Muscle of arm (tissue), 12 donors: ENCODE results near the gene KLK12. TPM values are rescaled to one million over a fixed set of nuclear protein-coding genes. Genes with fewer than 3 reads are reported as not detected.
"Not testable (repeated sequence)": the region's sequence is repeated elsewhere in the genome, so short reads cannot be mapped to it uniquely, and the experiment has no call there.

Experiments used
- DNase-seq: peaks from one replicate; pipeline ENCODE4 v3.0.0-alpha.2; 2013
- polyA plus RNA-seq, 12 donors: library from polyadenylated mRNA; unstranded; fragments of 120-200 nt; gene quantifications; one replicate each; pipeline ENCODE4 v1.2.1, GENCODE V29; 2013; ENCODE audit not compliant: insufficient read length in 12 of 12

The KLK12 gene
- polyA plus RNA-seq, 12 donors: not detected

DNA sequence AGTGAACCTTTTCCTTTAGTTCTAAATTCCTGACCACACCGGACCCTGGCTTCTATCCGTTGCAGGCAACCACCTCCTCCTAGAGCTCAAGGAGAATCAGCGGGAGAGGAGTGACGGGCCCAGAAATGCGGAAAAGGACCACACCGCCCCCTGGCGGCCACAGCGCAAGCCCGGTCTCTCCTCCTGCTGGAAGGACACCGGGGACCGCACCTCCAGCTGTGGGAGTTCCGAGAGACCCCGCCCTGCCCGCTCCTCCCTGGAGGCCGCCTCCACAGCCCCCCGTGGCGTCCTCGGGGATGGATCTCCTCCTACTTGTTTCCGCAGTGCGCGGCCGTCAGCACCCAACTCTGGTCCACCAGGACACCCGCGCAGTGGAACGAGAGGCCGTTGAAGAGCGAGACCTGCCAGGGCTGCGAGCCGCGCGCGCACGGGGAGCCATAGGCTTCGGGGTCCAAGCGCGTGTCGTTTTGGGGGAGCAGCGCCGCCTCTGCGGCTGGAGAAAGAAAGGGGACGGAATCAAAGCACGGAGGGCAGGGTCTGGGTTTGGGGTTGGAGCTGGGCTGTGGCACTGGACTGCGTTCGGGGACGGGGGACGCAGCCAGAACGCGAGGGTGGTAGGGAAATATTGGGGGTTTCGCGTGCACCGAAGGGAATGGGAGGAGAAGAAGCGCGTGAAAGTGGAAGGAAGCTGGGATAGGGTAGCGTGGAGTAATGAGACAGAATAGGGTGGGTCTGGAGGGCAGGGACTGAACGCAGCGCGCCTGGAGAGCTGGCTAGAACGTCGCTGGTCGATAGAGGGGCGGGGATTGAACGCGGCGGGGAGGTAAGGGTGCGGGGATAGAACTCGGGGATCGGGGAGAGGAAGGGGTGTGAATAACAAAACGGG lies 17.8 kb downstream of the KLK12 start:
- DNase-seq: no peak

DNA sequence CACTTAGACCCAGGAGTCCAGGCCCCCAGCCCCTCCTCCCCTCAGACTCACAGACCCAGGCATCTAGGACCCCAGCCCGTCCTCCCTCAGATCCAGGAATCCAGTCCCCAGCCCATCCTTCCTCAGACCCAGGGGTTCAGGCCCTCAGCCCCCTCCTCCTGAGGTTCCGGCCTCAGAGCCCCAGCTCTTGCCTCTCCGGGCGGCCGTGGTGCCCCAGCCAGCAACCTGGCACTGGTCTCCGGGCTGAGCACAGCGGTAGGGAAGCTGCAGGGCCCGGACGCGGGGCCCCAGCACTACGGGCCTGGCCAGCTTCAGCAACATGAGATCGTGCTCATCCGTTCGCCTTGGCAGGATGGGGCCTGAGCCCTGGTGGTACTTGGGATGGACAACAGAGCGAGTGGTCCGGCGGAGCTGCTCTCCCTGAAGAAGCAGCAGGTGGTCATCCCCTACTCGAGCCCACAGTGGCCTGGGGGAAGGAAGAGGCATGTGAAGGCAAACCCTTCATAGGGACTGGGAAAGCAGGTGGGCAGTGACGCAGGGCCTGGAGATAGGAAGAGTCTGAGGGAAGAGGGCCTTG lies 19.0 kb downstream of the KLK12 start:
- no peak for DNase-seq

DNA sequence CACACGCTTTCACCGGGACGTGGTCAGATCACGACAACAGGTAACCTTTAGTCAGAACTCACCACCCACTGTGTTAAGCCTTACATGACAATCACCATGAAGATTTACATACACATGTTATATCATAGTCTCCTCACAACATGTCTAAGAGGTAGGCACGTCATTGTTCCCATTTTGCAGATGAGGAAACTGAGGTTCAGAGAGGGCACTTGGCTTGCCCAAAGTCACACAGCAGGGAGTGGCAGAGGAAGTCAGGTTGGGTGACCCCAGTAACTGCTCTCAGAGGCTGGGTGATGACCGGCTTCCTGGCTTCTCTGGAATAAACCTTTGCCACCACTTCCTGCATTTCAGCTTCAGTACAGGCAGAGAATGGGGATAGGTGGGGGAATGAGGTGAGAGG lies 20.6 kb downstream of the KLK12 start:
- no peak for DNase-seq

DNA sequence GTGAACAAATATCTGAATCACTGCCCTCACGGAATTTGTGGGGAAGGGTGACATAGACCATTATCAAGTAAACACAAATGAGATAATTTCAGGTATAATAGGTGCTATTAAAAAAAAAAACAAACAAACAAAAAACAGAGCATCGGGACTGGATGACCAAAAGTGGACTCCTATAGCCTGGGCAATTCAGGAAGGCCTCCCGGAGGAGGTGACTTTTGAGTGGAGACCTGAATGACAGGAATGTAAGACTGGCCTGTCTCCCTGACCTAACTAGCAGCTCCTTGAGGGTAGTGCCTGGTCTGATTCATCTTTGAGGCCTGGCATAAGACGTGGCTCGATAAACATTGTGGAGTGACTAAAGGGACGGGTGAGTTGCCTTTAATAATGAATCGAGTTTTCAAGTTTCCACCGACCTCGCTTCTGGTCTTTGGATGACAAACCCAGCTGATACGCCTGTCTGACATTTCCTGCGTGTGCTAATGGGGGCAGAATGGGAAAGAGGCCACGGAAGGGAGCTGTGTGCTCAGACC lies 22.1 kb downstream of the KLK12 start:
- DNase-seq: no peak

- DNase-seq: no peak
Measured at GRCh38 chr19:51010066-51010795, 24.6 kb downstream of the KLK12 start.

GRCh38 chr19:51009061-51009891 lies 25.5 kb downstream of the KLK12 start:
- no peak for DNase-seq

DNA sequence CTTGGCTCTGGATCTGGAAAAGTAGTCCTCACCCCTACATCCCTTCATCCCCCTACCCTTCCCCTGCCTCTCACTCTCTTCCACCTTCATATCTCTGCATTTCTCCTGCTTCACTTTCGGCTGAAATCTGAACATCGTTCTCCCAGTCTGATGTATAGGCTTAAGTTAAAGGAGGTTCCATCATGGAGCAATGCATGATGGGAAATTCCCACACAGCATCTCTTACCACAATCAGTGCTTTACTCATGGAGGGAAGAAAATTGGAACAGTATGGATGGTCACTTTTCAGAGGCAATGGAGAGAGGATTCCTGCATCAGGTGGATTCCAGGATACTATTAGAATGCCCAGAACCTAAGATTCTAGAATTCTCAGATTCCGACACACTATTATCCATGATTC lies 27.3 kb downstream of the KLK12 start:
- no peak for DNase-seq

- no peak for DNase-seq
Measured at GRCh38 chr19:51006406-51006805, 28.4 kb downstream of the KLK12 start.

DNA sequence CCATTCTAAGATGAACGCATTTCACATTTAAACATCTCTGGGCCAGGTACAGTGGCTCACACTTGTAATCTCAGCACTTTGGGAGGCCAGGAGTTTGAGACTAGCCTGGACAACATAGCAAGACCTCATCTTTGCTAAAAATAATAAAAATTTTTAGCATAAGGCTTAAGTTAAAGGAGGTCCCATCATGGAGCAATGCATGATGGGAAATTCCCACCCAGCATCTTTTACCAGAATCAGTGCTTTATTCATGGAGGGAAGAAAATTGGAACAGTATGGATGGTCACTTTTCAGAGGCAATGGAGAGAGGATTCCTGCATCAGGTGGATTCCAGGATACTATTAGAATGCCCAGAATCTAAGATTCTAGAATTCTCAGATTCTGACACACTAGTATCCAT lies 29.6 kb downstream of the KLK12 start:
- DNase-seq: no peak

GRCh38 chr19:51003316-51003715 lies 31.5 kb downstream of the KLK12 start:
- DNase-seq: no peak

- no peak for DNase-seq
Measured at GRCh38 chr19:51002542-51003311, 32.1 kb downstream of the KLK12 start.

DNA sequence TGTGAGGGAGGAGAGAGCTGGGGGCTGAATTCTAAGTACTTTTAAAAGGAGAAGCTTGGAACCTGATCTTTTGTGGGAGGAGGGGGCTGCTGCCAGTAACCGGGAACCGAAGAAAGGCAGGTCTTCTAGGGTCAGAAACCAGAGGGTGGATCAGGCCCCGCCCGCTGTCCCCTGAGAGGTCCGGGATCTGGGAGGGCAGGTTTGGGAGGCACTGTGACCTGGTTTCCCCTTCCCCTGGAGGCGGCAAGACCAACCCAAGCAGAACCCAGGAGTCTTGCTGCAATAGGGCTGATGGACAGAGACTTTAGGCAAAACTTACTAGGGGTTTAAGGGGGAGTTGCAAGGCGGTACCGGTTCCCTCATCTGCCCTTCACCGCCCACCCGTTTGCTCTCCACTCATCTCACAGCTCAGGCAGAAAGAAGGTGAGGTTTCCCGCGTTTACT lies 32.7 kb downstream of the KLK12 start:
- no peak for DNase-seq

- DNase-seq: no peak
Measured at GRCh38 chr19:51001515-51001914, 33.3 kb downstream of the KLK12 start, which contains the start of gene KLK8. Gene KLK8, minus strand, starts transcription at chr19:51001604. Its CDS starts 437 bp downstream, at chr19:51001167.

DNA sequence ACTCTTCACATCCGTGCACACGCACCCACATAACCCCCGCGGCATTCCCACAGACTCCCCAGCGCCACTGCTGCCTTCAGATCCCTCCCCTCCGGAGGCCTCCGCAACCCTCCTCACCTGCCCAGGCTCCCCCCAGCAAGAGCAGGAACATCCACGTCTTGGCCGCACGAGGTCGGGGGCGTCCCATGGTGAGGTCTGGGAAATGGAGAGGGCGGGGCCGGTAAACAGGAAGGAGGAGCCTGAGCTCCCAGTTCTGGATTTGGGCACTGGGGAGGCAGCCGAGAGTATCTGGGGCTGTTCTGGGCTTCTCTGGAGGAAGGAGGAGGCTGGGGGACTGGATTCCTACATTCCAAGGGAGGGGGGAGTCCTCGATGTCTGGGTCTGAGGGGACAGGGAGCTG lies 33.8 kb downstream of the KLK12 start:
- no peak for DNase-seq

- no peak for DNase-seq
Measured at GRCh38 chr19:51000426-51000825, 34.4 kb downstream of the KLK12 start.

DNA sequence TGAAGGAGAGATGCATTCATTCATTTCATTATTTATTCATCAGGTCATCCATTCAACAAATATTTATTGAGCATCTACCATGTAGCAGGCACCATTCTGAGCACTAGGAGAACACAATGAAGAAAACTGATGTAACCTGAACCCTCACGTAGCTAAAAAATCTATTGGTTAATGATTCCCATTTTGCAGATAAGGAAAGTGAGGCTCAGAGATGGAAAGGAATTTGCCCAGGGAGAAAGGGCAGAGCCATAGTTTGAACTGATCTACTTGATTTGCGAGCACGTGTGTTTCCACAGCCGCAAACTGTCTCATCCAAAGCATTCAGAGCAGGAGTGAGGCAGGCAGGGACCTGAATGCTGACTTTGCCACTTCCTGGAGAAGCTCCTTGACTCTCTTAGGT lies 36.1 kb downstream of the KLK12 start:
- no peak for DNase-seq

DNA sequence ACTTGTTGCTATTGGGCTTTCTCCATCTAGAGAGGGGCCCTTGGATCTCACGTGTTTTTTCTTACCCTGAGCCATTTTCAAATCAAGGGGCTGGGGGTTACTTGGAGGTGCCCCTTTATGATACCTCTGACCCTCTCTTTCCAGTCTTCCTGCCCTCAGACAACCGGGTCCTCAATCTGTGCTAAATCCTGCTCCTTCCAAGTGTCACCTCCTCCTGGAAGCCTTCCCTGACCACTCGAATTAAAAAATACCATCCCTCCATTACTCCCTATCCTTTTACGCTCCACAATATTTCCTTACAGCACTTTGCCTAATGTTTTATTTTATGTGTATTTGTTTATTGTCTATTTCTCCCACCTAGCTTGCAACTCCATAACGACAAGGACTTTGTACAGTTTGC lies 36.7 kb downstream of the KLK12 start:
- DNase-seq: no peak

- no peak for DNase-seq
Measured at GRCh38 chr19:50994129-50994528, 40.7 kb downstream of the KLK12 start.

DNA sequence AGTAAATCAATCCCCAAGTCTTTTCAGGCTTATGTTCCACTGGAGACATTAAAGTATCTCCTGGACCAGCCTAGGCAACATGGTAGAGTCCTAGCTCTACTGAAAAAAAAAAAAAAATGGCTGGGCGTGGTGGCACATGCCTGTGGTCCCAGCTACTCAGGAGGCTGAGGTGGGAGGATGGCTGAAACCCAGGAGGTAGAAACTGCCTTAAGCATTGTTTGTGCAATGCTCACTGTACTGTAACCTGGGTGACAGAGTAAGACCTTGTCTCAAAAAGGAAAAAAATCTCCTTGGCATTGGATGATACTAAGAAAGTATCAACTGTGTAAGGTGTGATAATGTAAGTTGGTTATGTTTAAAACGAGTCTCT lies 42.2 kb downstream of the KLK12 start:
- no peak for DNase-seq

- DNase-seq: not testable (repeated sequence)
Measured at GRCh38 chr19:50984416-50984815, 50.4 kb downstream of the KLK12 start.
